ENCODE data around the gene FDXR. TPM values are rescaled to one million over a fixed set of nuclear protein-coding genes. Genes with fewer than 3 reads are reported as not detected.

FDXR gene
- total RNA-seq, 1 donor from 2014 or later = 11.2 TPM

DNA sequence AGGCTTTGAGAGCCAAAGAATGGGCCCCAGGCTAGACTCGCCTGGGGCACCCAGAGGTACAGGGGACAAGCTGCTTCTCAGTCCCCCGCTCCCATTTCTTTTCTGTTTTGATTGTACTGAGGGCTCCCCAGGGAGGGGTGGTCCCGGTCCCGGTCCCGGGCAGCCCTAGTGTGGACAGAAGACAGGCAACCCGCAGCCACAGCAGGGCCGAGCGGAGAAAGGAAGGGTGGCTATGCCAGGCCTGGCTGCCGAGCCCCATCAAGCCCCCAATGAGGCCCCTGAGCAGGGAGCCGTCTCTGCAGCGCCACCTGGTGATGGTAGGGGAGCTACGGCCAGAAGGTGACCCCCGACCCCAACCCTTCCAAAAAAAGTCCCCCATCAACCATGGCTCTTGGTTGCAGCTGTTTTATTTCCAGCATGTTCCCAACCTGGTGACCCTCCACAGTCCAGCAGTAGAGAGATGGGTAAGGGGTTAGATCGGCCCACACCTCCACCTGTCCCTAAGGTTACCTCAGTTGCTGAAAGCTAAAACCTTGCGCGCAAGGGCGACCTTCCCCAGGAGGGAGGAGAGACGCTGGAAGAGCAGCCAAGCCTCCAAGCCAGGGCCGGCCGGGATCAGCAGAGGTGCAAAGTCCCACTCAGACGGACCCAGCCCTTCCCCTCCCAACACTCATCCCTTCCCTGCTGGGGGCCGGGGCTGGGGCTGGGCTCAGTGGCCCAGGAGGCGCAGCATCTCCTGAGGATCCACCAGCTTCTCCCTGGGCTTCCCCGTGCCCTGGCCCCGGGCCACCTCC is 10.5 kb downstream of the FDXR start:
- Histone ChIP-seq H3K4me1 (peaks cover 20% of the 10 kb centered on the region), H3K27ac (no peak overlapping the region), H3K36me3 (no peaks in the 10 kb centered on the region), H3K9me3 (no peaks in the 10 kb centered on the region), H3K4me3 (no peak overlapping the region), H3K27me3 (peaks cover 40% of the 10 kb centered on the region)
- ATAC-seq = peak; percentile 70
- TF ChIP-seq, protein P1, sequence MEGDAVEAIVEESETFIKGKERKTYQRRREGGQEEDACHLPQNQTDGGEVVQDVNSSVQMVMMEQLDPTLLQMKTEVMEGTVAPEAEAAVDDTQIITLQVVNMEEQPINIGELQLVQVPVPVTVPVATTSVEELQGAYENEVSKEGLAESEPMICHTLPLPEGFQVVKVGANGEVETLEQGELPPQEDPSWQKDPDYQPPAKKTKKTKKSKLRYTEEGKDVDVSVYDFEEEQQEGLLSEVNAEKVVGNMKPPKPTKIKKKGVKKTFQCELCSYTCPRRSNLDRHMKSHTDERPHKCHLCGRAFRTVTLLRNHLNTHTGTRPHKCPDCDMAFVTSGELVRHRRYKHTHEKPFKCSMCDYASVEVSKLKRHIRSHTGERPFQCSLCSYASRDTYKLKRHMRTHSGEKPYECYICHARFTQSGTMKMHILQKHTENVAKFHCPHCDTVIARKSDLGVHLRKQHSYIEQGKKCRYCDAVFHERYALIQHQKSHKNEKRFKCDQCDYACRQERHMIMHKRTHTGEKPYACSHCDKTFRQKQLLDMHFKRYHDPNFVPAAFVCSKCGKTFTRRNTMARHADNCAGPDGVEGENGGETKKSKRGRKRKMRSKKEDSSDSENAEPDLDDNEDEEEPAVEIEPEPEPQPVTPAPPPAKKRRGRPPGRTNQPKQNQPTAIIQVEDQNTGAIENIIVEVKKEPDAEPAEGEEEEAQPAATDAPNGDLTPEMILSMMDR (IDR thresholded peaks at IDR 0.05) = peak; percentile 64
- peak; percentile 86 for DNase-seq
- intact Hi-C loops (cut with DNase I) = loop anchor here (2.0 to 10.0 kb wide), 2 partner anchors 72 to 118 kb away; partner anchors contain the start of gene NHERF1

DNA sequence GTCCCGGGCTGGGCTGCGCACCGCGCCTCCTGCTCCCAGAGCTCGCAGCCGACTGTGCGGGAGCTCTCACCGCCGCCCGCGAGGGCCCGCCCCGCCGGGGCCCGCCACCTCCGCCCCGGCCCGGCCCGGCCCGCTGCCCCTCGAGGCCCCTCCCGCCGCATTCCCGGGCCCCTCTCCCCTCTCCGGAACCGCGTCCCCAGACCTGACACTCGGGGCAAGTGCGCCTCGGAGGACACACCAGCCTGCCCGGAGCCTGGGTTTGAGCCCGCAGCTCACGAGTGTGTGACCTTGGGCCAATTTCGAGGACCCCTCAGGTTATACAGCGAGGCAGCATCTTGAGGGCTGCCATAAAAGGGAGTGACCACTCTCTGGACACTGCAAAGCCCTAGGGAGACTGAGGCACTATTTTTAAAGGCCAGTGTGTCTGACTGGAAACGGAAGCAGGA is 11.1 kb downstream of the FDXR start:
- Histone ChIP-seq H3K4me3 (no peak overlapping the region), H3K27ac (no peak overlapping the region), H3K36me3 (no peaks in the 10 kb centered on the region), H3K27me3 (peaks cover 41% of the 10 kb centered on the region), H3K4me1 (peaks cover 20% of the 10 kb centered on the region), H3K9me3 (no peaks in the 10 kb centered on the region)
- DNase-seq = no peak
- intact Hi-C loops (cut with DNase I) = loop anchor here (2.0 to 10.0 kb wide), 2 partner anchors 71 to 117 kb away; partner anchors contain the start of gene NHERF1
- TF ChIP-seq, protein P1 (IDR thresholded peaks at IDR 0.05) = no peak
- no peak for ATAC-seq

DNA sequence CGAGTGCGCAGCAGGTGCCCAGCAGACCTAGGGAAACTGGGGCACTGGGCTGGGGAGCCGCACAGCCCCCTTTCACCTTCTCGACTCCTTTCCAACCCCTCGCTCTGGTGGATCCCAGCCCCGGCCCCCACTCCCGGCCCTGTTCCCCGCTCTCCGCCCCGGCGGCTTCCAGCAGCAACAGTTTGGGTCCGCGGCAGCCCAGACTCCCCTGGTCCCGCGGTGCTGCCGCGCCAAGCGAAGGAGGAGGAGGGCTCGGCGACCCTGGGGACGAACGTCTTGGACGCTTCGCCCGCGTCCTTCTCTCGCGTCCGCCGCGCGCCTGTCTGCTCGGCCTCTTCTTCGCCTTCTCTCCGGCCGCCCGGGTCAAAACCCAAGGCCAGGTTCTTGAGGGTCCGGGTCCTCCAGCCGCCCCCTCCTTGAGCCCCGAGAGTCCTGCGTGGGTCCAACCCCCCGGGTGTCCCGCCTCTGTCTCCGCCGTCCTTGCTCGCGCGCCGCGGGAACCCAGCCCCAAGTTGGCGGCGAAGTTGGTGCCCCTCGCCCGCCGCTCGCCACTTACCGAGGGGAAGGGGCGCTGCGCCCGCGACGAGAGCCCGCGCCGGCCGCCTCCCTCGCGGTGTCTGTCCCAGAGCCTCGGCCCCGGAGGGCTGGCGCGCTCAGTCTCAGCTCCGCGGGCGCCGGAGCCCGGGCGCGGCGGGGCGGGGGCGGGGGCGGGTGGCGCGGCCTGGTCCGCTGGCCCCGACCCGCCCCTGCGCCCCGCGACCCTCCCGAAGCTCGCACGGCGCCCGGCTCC is 11.7 kb downstream of the FDXR start:
- peaks cover 20% of the 10 kb centered on the region for H3K4me1 ChIP-seq
- H3K9me3 ChIP-seq = no peaks in the 10 kb centered on the region
- H3K4me3 ChIP-seq = no peak overlapping the region
- DNase-seq (no peak), ATAC-seq (no peak)
- H3K27me3 ChIP-seq = peaks cover 41% of the 10 kb centered on the region
- H3K36me3 ChIP-seq = no peaks in the 10 kb centered on the region
- intact Hi-C loops (cut with DNase I) = loop anchor here (10.0 kb wide), 1 partner anchor 116 kb away; the partner anchor contains the start of gene NHERF1
- TF ChIP-seq, protein P1 (IDR thresholded peaks at IDR 0.05) = no peak
- H3K27ac ChIP-seq = no peak overlapping the region

DNA sequence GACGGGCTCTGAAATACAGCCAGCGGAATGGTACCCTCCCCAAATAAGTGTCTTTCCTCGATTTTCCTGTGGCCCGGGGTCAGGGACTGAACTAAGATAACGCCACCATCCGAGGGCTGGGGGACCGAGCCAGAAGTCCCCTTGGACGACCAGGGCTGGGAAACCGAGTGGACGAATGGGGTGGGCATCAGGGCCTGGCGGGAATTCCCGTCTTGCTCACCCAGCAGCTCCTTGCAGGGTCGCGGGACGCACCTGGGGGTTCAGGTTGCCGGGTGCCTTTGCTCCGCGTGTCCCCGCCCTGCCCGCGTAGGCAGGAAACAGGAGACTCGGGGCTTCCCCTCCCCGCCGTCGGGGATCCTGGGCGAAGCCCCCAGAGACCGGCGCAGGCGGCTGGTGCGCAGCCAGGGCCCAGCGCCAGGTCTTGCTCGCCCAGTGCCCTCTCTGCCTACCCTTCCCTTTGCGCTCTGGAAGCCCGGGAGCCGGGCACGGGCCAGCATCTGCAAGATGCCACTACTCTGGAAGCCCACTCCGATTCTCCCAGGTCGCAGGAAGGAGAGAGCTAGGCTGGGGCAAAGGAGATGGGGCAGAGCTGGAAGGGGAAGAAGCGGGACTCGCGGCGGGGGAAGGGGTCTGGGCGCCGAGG is 12.4 kb downstream of the FDXR start:
- Histone ChIP-seq H3K4me1 (peaks cover 20% of the 10 kb centered on the region), H3K9me3 (no peaks in the 10 kb centered on the region), H3K27me3 (peaks cover 47% of the 10 kb centered on the region), H3K4me3 (no peak overlapping the region), H3K27ac (no peak overlapping the region), H3K36me3 (no peaks in the 10 kb centered on the region)
- no peak for DNase-seq
- intact Hi-C loops (cut with DNase I) = loop anchor here (10.0 kb wide), 1 partner anchor 116 kb away; the partner anchor contains the start of gene NHERF1
- ATAC-seq = no peak
- TF ChIP-seq, protein P1 (IDR thresholded peaks at IDR 0.05) = no peak

DNA sequence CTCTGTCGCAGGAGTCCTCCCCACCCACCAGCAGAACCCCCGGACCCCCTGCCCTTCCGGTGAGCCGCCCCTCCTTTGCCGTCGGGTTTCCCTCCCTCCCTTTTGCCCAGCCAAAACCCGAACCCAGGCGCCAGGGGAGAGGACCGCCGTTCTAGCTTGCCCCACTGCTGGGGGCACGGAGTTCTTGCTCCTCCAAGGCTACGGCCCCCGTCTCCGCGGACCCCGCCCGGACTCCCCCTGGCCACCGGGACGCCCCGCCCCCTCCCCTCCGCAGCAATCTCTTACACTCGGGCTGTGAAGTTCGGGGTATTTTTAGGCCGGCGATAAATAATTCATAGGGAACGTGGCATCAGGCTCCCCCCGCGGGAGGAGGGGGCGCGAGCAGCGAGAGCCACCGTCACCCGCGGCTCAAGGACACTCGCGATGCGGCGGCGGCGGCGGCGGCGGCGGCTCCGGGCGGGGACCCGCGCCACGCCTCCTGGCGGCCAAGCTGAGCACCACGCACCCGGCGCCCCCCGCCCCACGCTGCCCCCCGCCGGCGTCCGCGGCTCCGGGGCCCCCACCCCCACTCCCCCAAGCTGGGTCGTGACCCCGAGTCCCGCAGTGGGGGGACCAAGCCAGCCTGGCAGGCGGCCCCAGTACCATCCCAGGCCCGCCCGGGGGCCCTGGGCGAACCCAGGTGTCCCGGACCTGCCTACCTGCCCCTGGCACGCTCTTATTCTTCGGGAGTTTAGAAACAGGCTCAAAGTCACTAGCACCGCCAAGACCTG is 13.2 kb downstream of the FDXR start, which contains the start of gene GRIN2C:
TSS of gene GRIN2C (minus strand) at position 427 of the 770 bp plus-strand sequence. CDS start 4,793 bp downstream, outside the sequence.
- Histone ChIP-seq H3K36me3 (no peaks in the 10 kb centered on the region), H3K4me3 (no peak within 1 kb of the TSS), H3K4me1 (peaks cover 20% of the 10 kb centered on the region), H3K27me3 (peaks cover 54% of the 10 kb centered on the region), H3K9me3 (no peaks in the 10 kb centered on the region), H3K27ac (no peak within 1 kb of the TSS)
- TF ChIP-seq, protein P1 (IDR thresholded peaks at IDR 0.05) = peak; percentile 37
- intact Hi-C loops (cut with DNase I) = loop anchor here (10.0 kb wide), 1 partner anchor 115 kb away; the partner anchor contains the start of gene NHERF1
- ATAC-seq = peak; percentile 8
- DNase-seq = no peak
